AG10803 (cell line): ENCODE measurements around the gene MET.
"Not testable (repeated sequence)": the region's sequence is repeated elsewhere in the genome, so short reads cannot be mapped to it uniquely, and the experiment has no call there.

Experiments used
- DNase-seq: peaks from one replicate; pipeline ENCODE4 v3.0.0; 2010; ENCODE audit warnings: low read depth
- H3K4me3 ChIP-seq: 2 replicates; pipeline ENCODE4 v1.5.1; 2011; ENCODE audit warnings: mild to moderate bottlenecking, low read length, control low read depth
- TF ChIP-seq, protein P1 (sequence below): conservative IDR thresholded peaks from 2 replicates; pipeline ENCODE4 v1.5.1; 2011; ENCODE audit warnings: mild to moderate bottlenecking, low read length, control low read depth, inconsistent platforms

MET gene

DNA sequence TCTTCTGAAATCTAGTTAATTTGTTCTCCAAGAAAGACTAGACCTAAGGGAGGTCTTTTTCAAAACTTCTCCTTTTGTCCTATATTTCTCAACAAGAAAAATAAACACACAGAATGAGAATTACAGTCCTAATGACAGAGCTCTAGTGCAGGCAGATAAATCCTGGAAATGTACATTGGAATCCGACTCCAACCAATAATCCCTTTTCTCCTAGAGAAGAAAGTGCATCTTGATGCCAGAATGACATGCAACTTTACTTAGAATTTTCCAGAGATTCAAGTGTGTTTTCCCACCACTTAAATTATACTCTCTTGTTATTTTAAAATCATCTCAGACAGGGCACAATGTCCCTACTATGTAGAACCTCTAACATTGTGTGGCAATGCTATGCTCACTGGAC is 68.2 kb downstream of the MET start:
- DNase-seq, result no peak
- no peak overlapping the region for H3K4me3 ChIP-seq
- TF ChIP-seq, protein P1, sequence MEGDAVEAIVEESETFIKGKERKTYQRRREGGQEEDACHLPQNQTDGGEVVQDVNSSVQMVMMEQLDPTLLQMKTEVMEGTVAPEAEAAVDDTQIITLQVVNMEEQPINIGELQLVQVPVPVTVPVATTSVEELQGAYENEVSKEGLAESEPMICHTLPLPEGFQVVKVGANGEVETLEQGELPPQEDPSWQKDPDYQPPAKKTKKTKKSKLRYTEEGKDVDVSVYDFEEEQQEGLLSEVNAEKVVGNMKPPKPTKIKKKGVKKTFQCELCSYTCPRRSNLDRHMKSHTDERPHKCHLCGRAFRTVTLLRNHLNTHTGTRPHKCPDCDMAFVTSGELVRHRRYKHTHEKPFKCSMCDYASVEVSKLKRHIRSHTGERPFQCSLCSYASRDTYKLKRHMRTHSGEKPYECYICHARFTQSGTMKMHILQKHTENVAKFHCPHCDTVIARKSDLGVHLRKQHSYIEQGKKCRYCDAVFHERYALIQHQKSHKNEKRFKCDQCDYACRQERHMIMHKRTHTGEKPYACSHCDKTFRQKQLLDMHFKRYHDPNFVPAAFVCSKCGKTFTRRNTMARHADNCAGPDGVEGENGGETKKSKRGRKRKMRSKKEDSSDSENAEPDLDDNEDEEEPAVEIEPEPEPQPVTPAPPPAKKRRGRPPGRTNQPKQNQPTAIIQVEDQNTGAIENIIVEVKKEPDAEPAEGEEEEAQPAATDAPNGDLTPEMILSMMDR, result no peak

DNA sequence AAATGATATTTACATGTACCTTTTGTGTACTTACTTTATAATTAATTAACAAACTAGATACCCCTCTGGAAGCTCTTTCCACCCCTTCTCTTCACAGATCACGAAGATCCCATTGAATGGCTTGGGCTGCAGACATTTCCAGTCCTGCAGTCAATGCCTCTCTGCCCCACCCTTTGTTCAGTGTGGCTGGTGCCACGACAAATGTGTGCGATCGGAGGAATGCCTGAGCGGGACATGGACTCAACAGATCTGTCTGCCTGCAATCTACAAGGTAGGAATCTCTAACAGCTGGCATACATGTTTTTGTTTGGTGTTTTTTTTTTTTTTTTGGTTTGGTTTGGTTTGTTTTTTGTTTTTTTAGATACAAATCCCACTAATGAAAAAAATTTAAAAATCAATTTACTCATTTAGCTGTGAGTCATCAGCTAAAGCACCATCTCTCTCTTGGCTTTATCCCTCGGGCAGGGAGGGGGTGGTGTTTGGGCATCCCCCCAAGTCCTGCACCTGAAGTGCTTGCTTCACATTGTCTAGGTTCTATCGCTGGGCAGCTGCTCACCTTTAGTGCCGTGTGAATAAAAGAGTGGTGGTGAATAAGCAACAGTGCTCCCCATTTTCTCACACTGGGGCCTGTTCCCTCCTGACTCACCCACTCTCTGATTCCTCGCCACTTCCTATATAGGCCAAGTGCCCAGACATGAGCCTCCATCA is 68.9 kb downstream of the MET start:
- DNase-seq, result no peak
- H3K4me3 ChIP-seq, result no peak overlapping the region
- TF ChIP-seq, protein P1, result no peak

DNA sequence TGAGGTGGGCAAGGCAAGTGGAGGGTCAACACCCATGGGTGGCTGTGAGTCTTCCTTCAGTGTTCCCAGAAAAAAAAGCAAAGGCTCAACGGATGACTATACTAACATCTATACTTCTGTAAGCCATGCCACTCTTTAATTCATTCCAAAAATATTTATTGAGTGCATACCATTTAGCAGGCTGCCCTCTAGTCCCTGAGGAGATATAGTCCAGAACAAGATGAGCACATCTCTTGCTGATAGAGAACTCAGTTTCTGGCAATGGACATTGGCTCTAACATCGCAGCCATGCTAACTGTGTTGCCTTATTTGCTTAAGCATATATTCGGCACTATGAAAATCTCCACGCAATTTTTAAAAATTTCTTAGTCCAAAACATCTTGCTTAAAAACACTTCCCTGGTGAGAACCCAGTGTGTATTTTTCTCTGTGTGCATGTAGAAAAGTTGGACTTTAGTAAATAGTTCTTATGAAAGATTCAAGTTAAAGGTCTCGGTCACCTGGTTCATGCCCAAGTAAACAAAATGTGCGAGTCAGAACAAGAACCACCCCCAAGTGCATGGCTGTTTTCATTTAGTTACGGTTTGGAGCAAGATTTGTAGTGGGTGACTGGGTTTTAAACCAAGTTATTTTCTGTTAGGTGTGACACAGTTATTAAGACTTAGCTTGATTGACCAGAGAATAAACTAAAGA is 69.8 kb downstream of the MET start:
- no peak overlapping the region for H3K4me3 ChIP-seq
- peak; percentile 30 for DNase-seq
- TF ChIP-seq, protein P1, result no peak

DNA sequence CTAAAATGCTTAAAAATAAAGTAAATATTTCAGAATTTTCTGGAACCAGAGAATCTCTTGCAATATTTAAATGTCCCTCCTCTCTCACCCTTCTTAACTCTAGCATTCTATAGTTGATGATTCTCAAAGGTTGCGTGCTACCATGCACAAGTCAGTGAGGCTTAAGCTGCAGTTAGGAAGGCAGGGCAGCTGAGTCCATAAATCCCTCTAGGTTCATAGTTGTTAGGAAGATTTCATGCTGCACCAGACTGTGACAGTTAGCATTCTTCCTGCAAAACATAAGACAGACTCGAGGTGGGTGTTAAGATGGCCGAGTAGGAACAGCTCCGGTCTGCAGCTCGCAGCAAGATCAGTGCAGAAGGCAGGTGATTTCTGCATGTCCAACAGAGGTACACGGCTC is 70.6 kb downstream of the MET start:
- DNase-seq, result no peak
- TF ChIP-seq, protein P1, result no peak
- no peak overlapping the region for H3K4me3 ChIP-seq

DNA sequence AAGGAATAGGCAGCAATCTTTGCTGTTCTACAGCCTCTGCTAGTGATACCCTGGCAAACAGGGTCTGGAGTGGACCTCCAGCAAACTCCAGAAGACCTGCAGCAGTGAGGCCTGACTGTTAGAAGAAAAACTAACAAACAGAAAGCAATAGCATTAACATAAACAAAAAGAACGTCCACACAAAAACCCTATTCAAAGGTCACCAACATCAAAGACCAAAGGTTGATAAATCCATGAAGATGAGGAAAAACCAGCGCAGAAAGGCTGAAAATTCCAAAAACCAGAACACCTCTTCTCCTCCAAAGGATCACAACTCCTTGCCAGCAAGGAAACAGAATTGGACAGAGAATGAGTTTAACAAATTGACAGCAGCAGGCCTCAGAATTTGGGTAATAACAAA is 71.8 kb downstream of the MET start:
- DNase-seq, H3K4me3 ChIP-seq: not testable (repeated sequence)

DNA sequence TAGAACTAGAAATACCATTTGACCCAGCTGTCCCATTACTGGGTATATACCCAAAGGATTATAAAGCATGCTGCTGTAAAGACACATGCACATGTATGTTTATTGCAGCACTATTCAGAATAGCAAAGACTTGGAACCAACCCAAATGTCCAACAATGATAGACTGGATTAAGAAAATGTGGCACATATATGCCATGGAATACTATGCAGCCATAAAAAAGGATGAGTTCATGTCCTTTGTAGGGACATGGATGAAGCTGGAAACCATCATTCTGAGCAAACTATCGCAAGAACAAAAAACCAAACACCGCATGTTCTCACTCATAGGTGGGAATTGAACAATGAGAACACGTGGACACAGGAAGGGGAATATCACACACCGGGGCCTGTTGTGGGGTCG is 74.4 kb downstream of the MET start:
- H3K4me3 ChIP-seq, DNase-seq: not testable (repeated sequence)

DNA sequence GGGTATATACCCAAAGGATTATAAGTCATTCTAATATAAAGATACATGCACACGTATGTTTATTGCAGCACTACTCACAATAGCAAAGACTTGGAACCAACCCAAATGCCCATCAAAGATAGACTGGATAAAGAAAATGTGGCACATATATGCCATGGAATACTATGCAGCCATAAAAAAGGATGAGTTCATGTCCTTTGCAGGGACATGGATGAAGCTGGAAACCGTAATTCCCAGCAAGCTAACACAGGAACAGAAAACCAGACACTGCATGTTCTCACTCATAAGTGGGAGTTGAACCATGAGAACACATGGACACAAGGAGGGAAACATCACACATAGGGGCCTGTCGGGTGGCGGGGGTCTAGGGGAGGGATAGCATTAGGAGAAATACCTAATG is 79.1 kb downstream of the MET start:
- not testable (repeated sequence) for DNase-seq, H3K4me3 ChIP-seq

DNA sequence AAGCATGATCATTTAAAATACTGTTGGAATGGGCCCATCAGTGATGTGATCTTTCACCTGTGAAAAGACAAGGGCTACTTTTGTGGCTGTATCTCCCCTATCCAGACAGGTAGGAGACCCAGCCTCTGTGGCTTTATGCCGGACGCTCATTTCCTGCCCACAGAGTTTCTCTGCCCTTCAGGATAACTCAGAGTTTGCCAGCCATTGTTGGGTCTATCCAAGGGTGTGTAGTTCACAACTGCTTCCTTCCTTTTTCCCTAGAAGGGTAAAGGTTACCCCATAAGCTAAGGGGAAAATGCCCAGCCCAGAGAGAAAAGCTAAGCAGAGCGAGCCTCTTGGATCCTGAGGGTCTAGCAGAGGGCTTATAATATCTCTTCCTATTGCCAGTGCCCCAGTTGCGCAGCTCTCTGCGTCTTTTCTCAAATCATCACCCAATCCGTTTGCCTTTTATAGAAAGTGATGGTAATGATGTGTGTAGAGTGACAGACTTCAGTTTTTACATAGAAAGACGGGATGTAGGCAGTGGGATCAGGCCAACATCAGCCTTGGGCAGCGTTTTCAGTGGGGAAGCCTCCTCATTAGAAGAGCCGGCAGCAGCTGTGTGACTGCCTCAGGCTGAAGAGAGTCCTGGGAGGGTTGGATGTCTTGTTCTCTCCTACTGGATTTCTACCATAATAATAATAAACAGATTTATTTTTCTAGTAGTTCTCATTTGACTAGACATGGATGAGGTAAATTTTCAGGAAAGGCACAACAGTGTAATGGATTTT is 80.5 kb downstream of the MET start:
- no peak overlapping the region for H3K4me3 ChIP-seq
- no peak for DNase-seq
- TF ChIP-seq, protein P1, result no peak
